Measurements from ENCODE around the gene SPATS1. TPM values are rescaled to one million over a fixed set of nuclear protein-coding genes. Genes with fewer than 3 reads are reported as not detected.

SPATS1 gene
- total RNA-seq, 1 experiment from 2014 or later: not detected

DNA sequence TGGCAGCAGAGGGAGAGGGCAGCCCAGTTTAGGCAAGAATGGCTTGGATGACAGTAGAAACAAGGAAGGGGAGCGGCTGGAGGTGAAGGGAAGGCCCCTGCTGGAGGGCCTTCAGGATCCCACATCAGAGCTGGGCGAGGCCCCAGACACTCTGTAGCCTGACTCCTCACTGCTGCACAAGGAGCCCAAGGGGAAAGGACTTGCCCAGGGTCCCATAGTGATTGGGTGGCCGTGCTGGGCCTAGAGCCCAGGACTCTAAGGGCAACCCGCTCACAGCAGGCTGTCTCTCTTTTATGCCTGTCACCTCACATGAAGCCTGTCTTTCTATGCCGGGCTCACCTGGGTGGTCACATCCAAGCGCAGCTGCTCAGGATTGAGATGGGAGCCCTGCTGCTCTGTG lies 38.6 kb upstream of the SPATS1 start:
- BruUV-seq (replicated peaks): no TSS peak
- H3K36me3 Mint-ChIP-seq (ENCODE audit: insufficient read depth, unreplicated experiment): peaks cover 44% of the 10 kb centered on the region
- H3K27ac Mint-ChIP-seq (ENCODE audit: low read depth, unreplicated experiment): peak overlapping the region; percentile 35
- TF ChIP-seq, protein P1, sequence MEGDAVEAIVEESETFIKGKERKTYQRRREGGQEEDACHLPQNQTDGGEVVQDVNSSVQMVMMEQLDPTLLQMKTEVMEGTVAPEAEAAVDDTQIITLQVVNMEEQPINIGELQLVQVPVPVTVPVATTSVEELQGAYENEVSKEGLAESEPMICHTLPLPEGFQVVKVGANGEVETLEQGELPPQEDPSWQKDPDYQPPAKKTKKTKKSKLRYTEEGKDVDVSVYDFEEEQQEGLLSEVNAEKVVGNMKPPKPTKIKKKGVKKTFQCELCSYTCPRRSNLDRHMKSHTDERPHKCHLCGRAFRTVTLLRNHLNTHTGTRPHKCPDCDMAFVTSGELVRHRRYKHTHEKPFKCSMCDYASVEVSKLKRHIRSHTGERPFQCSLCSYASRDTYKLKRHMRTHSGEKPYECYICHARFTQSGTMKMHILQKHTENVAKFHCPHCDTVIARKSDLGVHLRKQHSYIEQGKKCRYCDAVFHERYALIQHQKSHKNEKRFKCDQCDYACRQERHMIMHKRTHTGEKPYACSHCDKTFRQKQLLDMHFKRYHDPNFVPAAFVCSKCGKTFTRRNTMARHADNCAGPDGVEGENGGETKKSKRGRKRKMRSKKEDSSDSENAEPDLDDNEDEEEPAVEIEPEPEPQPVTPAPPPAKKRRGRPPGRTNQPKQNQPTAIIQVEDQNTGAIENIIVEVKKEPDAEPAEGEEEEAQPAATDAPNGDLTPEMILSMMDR (IDR thresholded peaks at IDR 0.05; ENCODE audit: unreplicated experiment): no peak
- ChIA-PET POLR2A (no interaction called here), CTCF (interaction anchor here (1.1 kb wide), 1 partner anchor 9 kb away, joined by 7 read pairs; the partner anchor contains the start of gene AARS2)
- H3K27me3 Mint-ChIP-seq (ENCODE audit: insufficient read depth, unreplicated experiment): no peaks in the 10 kb centered on the region
- no peaks in the 10 kb centered on the region for H3K9me3 Mint-ChIP-seq (ENCODE audit: unreplicated experiment)
- intact Hi-C loops (cut with micrococcal nuclease): loop anchor here (2.0 kb wide), 1 partner anchor 35 kb away; no protein-coding TSS in a partner anchor
- H3K4me1 Mint-ChIP-seq (ENCODE audit: insufficient read depth, unreplicated experiment): peaks cover 2% of the 10 kb centered on the region
- no peak for DNase-seq (ENCODE audit: unreplicated experiment)
- no peak overlapping the region for H3K4me3 Mint-ChIP-seq (ENCODE audit: unreplicated experiment)

DNA sequence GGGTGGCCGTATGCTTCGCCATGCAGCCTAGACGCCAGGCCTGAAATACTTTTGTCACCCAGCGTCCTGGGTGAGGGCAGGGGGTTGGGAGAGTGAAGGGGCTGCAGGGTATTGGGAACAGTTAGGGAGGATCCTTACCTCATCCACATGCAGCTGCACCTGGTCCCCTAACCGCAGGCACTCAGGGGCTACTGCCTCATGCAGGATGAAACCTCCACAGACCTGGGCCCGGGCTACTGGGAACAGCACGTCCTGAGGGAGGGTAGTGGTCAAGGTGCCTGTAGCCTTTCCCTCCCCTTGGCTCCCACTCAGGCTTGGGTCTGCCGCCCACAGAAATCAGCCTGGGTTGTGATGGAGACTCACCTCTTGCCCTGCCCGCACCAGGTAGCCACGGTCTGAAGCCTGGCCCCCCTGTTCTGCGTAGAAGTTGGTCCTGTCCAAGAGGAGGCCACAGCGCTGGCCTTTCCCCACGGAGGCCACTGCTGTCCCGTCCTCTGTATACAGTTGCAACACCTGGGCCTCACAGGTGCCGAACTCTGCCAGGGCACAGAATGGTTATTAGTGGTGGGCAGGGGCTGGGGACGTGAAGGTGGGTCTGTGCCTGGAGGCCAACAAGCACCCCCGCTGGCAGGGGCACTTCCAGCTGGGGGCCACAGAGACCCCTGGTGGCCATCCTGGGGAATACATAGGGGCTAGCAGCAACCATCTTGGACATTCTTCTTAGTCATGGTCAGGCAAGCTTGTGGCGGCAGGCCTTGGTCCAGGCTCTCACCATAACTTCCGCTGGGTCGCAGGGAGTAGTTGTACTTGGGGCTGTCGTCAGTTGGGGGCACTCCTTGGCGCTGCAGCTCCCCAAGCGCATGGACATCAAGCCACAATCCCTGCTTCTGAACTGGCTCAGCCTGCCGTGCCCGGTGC lies 37.9 kb upstream of the SPATS1 start:
- H3K9me3 Mint-ChIP-seq (ENCODE audit: unreplicated experiment): no peaks in the 10 kb centered on the region
- no peak overlapping the region for H3K27ac Mint-ChIP-seq (ENCODE audit: low read depth, unreplicated experiment)
- H3K4me3 Mint-ChIP-seq (ENCODE audit: unreplicated experiment): no peak overlapping the region
- peak; percentile 26 for DNase-seq (ENCODE audit: unreplicated experiment)
- TF ChIP-seq, protein P1 (IDR thresholded peaks at IDR 0.05; ENCODE audit: unreplicated experiment): peak; percentile 53
- H3K4me1 Mint-ChIP-seq (ENCODE audit: insufficient read depth, unreplicated experiment): peaks cover 9% of the 10 kb centered on the region
- CTCF ChIA-PET: interaction anchor here (0.7 to 5.9 kb wide), 10 partner anchors 9 to 132 kb away, joined by 3 to 33 read pairs (median 6); no protein-coding TSS in a partner anchor
- intact Hi-C loops (cut with micrococcal nuclease): loop anchor here (2.0 kb wide), 1 partner anchor 36 kb away; no protein-coding TSS in a partner anchor
- no TSS peak for BruUV-seq (replicated peaks)
- POLR2A ChIA-PET: interaction anchor here (1.0 kb wide), 1 partner anchor 48 kb away, joined by 3 read pairs; no protein-coding TSS in a partner anchor
- H3K27me3 Mint-ChIP-seq (ENCODE audit: insufficient read depth, unreplicated experiment): no peaks in the 10 kb centered on the region
- peaks cover 51% of the 10 kb centered on the region for H3K36me3 Mint-ChIP-seq (ENCODE audit: insufficient read depth, unreplicated experiment)

DNA sequence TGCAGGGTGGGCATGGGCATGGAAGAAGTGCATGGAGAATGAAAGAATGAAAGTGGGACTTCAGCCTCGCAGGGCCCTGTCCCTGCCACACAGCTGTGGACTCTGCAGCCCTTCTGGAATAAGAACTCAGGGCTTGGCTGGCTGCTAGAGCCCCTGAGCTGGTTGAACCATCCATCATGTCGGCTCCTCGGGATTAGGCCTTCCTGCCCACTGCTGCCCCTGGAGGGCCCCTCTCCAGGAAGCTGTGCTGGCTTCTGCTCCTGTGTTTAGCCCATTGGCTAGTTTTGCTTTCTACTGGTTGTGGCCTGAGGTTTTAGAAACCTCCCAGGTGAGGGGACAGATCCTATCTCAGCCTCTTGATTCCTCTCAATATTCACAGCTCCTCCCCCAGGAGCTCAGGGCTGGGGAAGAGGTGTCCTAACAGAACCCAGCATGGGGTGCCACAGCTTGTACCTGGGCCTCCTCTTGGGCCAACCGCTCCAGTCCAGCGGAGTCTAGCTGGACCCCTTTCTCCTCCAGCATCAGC lies 37.2 kb upstream of the SPATS1 start:
- no peaks in the 10 kb centered on the region for H3K27me3 Mint-ChIP-seq (ENCODE audit: insufficient read depth, unreplicated experiment)
- intact Hi-C loops (cut with micrococcal nuclease): loop anchor here (2.0 kb wide), 1 partner anchor 36 kb away; no protein-coding TSS in a partner anchor
- H3K9me3 Mint-ChIP-seq (ENCODE audit: unreplicated experiment): no peaks in the 10 kb centered on the region
- peaks cover 54% of the 10 kb centered on the region for H3K36me3 Mint-ChIP-seq (ENCODE audit: insufficient read depth, unreplicated experiment)
- ChIA-PET POLR2A (interaction anchor here (1.0 kb wide), 1 partner anchor 49 kb away, joined by 3 read pairs; no protein-coding TSS in a partner anchor), CTCF (interaction anchor here (0.7 to 5.9 kb wide), 11 partner anchors 9 to 132 kb away, joined by 3 to 33 read pairs (median 6); no protein-coding TSS in a partner anchor)
- TF ChIP-seq, protein P1 (IDR thresholded peaks at IDR 0.05; ENCODE audit: unreplicated experiment): no peak
- BruUV-seq (replicated peaks): no TSS peak
- DNase-seq (ENCODE audit: unreplicated experiment): no peak
- H3K27ac Mint-ChIP-seq (ENCODE audit: low read depth, unreplicated experiment): no peak overlapping the region
- peaks cover 15% of the 10 kb centered on the region for H3K4me1 Mint-ChIP-seq (ENCODE audit: insufficient read depth, unreplicated experiment)
- H3K4me3 Mint-ChIP-seq (ENCODE audit: unreplicated experiment): no peak overlapping the region

DNA sequence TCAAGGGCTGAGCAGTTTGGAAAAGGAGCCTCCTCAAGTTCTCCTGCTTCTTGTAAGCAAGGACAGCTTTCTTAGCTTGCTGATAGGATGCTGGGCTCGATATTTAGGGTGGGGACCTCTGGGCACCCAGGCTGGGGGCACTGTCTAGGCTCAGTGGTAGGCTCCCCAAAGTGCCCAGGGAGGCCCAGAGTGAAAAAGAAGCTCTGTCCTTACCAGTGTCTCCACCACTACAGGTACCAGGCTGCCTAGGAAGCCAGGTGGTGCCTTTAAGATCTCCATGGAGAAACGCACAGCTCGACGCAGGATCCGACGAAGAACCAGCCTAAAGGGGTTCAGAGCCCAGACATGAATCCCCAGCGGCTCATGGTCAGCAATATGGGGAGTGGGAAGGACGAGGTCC lies 35.7 kb upstream of the SPATS1 start:
- ChIA-PET POLR2A (interaction anchor here (0.5 to 0.6 kb wide), 2 partner anchors 8 to 37 kb away, joined by 3 to 4 read pairs; no protein-coding TSS in a partner anchor), CTCF (interaction anchor here (0.6 to 5.9 kb wide), 3 partner anchors 32 to 1356 kb away, joined by 3 to 33 read pairs (median 3); no protein-coding TSS in a partner anchor)
- Mint-ChIP-seq H3K4me3 (ENCODE audit: unreplicated experiment) (no peak overlapping the region), H3K27ac (ENCODE audit: low read depth, unreplicated experiment) (no peak overlapping the region), H3K9me3 (ENCODE audit: unreplicated experiment) (no peaks in the 10 kb centered on the region), H3K27me3 (ENCODE audit: insufficient read depth, unreplicated experiment) (no peaks in the 10 kb centered on the region), H3K4me1 (ENCODE audit: insufficient read depth, unreplicated experiment) (peaks cover 17% of the 10 kb centered on the region), H3K36me3 (ENCODE audit: insufficient read depth, unreplicated experiment) (peaks cover 56% of the 10 kb centered on the region)
- intact Hi-C loops (cut with micrococcal nuclease): no loop called here
- TF ChIP-seq, protein P1 (IDR thresholded peaks at IDR 0.05; ENCODE audit: unreplicated experiment): no peak
- BruUV-seq (replicated peaks): no TSS peak
- DNase-seq (ENCODE audit: unreplicated experiment): no peak

All from MCF 10A (cell line).